SU-DHL-6 (cell line): ENCODE data around the gene SLC8A2.

Experiments used
- H2AFZ ChIP-seq: fragments of 200-600 bp; sonication (generic); 2 replicates; pipeline ENCODE4 v1.6.1; 2014; ENCODE audit warnings: low read depth, mild to moderate bottlenecking, moderate library complexity, mixed read lengths, antibody characterized with exemption, low read length; ENCODE audit not compliant: severe bottlenecking
- H3F3A ChIP-seq: fragments of 200-600 bp; shearing (Covaris generic); 2 replicates; pipeline ENCODE4 v1.6.0; 2016; ENCODE audit warnings: antibody characterized with exemption, mild to moderate bottlenecking; ENCODE audit not compliant: insufficient read depth
- H3K27ac ChIP-seq: fragments of 200-600 bp; sonication (generic); 2 replicates; pipeline ENCODE4 v1.5.1; 2016; ENCODE audit warnings: low read depth, mild to moderate bottlenecking, low read length, moderate library complexity, mixed read lengths
- H3K27me3 ChIP-seq: fragments of 200-600 bp; sonication (generic), shearing (Covaris generic); 2 replicates; pipeline ENCODE4 v1.6.0; 2014; ENCODE audit warnings: mild to moderate bottlenecking, low read length
- H3K36me3 ChIP-seq: fragments of 200-600 bp; sonication (generic); 2 replicates; pipeline ENCODE4 v1.6.1; 2014; ENCODE audit warnings: mild to moderate bottlenecking, low read length, mixed read lengths
- H3K4me2 ChIP-seq: fragments of 300-600, 200-600 bp; shearing (Covaris generic), sonication (generic); 2 replicates; pipeline ENCODE4 v1.6.0; 2014; ENCODE audit warnings: low read length, low read depth, mild to moderate bottlenecking; ENCODE audit not compliant: poor library complexity, severe bottlenecking
- H3K4me3 ChIP-seq: fragments of 200-600 bp; sonication (generic); 2 replicates; pipeline ENCODE4 v1.5.1; 2014; ENCODE audit warnings: antibody characterized with exemption, low read length, mild to moderate bottlenecking, mixed read lengths; ENCODE audit not compliant: insufficient read depth, poor library complexity, severe bottlenecking
- H3K79me2 ChIP-seq: fragments of 200-600 bp; sonication (generic); 2 replicates; pipeline ENCODE4 v1.6.1; 2014; ENCODE audit warnings: mild to moderate bottlenecking, low read length, moderate library complexity; ENCODE audit not compliant: insufficient read depth
- H3K9ac ChIP-seq: fragments of 200-600 bp; sonication (generic); 2 replicates; pipeline ENCODE4 v1.7.0; 2014; ENCODE audit warnings: mild to moderate bottlenecking, low read length
- H3K9me2 ChIP-seq: fragments of 200-600 bp; sonication (generic); replicated peaks from 2 replicates; pipeline ENCODE4 v1.6.1; 2014; ENCODE audit warnings: low read length; ENCODE audit not compliant: insufficient read depth
- H3K9me3 ChIP-seq: fragments of 200-600 bp; sonication (generic); 2 replicates; pipeline ENCODE4 v1.6.1; 2014; ENCODE audit warnings: low read length, mixed read lengths; ENCODE audit not compliant: insufficient read depth
- H4K20me1 ChIP-seq: fragments of 200-600 bp; sonication (generic); 2 replicates; pipeline ENCODE4 v1.6.1; 2014; ENCODE audit warnings: low read depth, mild to moderate bottlenecking, antibody characterized with exemption, low read length, moderate library complexity, mixed read lengths
- EZH2phosphoT487 ChIP-seq: fragments of 200-600 bp; sonication (generic), shearing (Covaris generic); conservative IDR thresholded peaks from 2 replicates; pipeline ENCODE4 v1.6.1; 2018; ENCODE audit warnings: mild to moderate bottlenecking, antibody characterized with exemption, low read length, moderate library complexity, mixed read lengths
- TF ChIP-seq, protein P1 (sequence below): fragments of 200-600 bp; sonication (generic); IDR thresholded peaks from one replicate; pipeline ENCODE4 v1.5.1; 2017; ENCODE audit warnings: antibody characterized with exemption, mild to moderate bottlenecking, low read length, moderate library complexity; ENCODE audit not compliant: insufficient read depth, poor library complexity, severe bottlenecking

The SLC8A2 gene

DNA sequence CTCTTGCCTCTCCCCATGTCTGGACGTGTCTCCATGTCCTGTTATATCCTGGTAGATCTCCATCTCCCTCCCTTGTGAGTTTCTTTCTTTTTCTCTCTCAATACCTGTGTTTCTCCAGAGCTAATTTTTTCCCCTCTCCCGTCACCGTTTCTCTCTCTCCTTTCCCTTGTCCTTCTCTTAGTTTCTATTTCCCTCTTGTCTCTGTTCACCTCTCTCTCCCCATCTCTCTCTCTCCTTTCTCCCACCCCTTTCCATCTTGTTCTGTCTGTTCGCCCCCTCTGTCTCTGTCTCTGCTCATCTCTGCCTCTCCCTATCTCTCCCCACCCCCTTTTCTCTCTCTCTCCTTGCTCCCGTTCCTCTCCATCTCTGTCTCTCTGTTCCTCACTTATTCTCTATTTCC is 13.0 kb downstream of the SLC8A2 start:
- Histone ChIP-seq H3K27ac (no peak overlapping the region), H3K4me3 (no peak overlapping the region), H3K9ac (no peak overlapping the region), H3K36me3 (no peaks in the 10 kb centered on the region), H3K9me2 (no peaks in the 10 kb centered on the region), H3K9me3 (peaks cover 4% of the 10 kb centered on the region; the same call in 1 of the 2 replicates), H3K4me2 (no peak overlapping the region), H3K27me3 (no peaks in the 10 kb centered on the region), H4K20me1 (no peaks in the 10 kb centered on the region), H3F3A (no peaks in the 10 kb centered on the region), H2AFZ (no peak overlapping the region), H3K79me2 (no peaks in the 10 kb centered on the region)
- TF ChIP-seq, protein P1, sequence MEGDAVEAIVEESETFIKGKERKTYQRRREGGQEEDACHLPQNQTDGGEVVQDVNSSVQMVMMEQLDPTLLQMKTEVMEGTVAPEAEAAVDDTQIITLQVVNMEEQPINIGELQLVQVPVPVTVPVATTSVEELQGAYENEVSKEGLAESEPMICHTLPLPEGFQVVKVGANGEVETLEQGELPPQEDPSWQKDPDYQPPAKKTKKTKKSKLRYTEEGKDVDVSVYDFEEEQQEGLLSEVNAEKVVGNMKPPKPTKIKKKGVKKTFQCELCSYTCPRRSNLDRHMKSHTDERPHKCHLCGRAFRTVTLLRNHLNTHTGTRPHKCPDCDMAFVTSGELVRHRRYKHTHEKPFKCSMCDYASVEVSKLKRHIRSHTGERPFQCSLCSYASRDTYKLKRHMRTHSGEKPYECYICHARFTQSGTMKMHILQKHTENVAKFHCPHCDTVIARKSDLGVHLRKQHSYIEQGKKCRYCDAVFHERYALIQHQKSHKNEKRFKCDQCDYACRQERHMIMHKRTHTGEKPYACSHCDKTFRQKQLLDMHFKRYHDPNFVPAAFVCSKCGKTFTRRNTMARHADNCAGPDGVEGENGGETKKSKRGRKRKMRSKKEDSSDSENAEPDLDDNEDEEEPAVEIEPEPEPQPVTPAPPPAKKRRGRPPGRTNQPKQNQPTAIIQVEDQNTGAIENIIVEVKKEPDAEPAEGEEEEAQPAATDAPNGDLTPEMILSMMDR, result no peak
- TF ChIP-seq EZH2phosphoT487, result no peak

DNA sequence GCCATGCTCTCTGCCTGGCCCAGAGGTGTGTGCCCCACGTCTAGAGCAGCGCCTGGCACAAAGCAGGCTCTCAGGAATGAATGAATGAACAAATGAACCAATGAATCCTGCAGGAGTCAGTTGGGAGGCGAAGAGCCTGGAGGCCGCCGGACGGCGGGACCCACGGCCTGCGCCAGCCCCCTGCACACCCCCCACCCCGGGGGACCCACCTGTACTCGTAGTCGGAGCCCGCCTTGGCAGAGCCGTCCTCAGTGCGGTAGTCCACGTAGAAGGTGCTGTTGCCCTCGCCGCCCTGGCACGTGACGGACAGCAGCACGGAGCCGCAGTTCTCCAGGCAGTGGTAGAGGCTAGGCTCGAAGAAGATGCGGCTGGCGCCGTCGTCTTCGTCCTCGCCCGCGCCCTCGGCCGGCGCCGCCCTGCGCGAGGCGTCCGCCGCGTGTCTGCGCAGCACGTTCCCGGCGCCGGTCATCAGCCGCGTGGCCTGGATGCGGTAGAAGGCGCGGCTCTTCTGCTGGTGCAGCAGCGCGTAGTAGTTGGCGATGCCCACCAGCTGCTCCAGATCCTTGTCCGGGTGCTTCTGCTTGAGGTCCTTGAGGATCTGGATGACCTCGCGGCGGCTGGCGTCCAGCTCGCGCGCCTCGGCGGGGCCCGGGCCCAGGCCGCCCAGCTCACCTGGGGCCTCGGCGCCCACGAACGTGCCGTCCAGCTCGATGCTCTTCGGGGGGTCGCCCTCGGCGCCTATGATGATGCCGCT is 14.8 kb downstream of the SLC8A2 start:
- no peak overlapping the region for H3K27ac ChIP-seq
- H3K9me2 ChIP-seq, result no peaks in the 10 kb centered on the region
- H3K9me3 ChIP-seq, result peaks cover 4% of the 10 kb centered on the region; the same call in 1 of the 2 replicates
- H3K27me3 ChIP-seq, result no peaks in the 10 kb centered on the region
- H3K4me2 ChIP-seq, result no peak overlapping the region
- H3F3A ChIP-seq, result no peaks in the 10 kb centered on the region
- H2AFZ ChIP-seq, result no peak overlapping the region
- no peaks in the 10 kb centered on the region for H4K20me1 ChIP-seq
- H3K79me2 ChIP-seq, result no peaks in the 10 kb centered on the region
- H3K9ac ChIP-seq, result no peak overlapping the region
- TF ChIP-seq, protein P1, result no peak
- TF ChIP-seq EZH2phosphoT487, result no peak
- no peak overlapping the region for H3K4me3 ChIP-seq
- no peaks in the 10 kb centered on the region for H3K36me3 ChIP-seq

DNA sequence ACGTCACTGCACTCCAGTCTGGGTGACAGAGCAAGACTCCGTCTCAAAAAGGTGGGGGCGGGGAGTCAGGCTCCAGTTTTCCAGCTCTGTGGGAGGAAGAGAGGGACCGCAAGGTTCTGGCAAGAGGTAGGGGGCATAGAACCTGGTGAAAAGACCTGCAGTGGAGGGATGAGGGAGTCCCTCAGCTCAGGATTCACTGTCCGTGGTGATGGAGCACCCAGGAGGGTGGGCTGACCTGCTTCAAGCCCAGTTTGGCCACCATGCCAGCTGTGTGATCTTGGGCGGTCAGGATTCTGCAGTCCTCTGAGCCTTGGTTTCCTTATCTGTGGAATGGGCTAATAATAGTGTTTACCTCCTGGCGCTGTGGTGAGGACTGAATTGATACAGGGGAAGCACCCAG is 21.2 kb downstream of the SLC8A2 start:
- Histone ChIP-seq H3K27me3 (no peaks in the 10 kb centered on the region), H3K9me2 (no peaks in the 10 kb centered on the region), H3F3A (no peaks in the 10 kb centered on the region), H3K4me3 (no peak overlapping the region), H3K27ac (no peak overlapping the region), H3K9ac (no peak overlapping the region), H3K79me2 (no peaks in the 10 kb centered on the region), H3K9me3 (peaks cover under 1% of the 10 kb centered on the region; the same call in 1 of the 2 replicates), H2AFZ (no peak overlapping the region), H3K4me2 (no peak overlapping the region), H3K36me3 (no peaks in the 10 kb centered on the region), H4K20me1 (no peaks in the 10 kb centered on the region)
- no peak for TF ChIP-seq EZH2phosphoT487
- TF ChIP-seq, protein P1, result no peak
